ENCODE results near the gene SSBP4.

DNA sequence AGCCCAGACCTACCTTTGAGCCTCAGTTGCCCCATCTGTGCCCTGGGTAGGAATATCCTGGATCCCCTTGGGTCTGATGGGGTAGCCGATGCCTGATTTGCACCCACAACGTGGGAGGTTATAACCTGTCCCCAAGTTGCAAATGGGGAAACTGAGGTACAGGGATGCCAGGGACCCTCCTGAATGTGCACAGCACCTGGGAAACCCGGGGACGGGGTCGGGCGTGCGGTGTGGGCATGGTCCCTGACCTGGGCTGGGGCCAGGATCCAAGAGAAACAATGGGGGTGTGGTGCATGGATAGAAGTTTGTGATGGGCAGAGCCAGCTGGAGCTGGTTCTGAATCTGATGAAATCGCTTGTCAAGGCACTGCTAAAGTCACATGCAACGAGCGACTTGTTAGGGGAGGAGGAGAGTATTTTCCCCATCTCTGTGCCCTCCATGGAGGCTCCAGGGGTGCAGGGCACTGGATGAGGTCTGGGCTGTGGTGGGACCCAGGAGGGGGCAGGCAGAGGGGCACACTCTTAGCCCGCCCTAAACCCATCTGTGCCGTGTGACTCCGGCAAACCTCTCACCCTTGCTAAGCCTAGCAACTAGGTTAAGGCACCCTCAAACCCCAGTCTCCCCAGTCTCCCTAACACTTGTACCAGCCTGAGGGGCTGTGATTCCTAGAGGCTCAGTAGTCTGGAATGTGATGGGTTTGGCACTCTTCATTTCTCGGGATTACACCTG, 32.5 kb upstream of the SSBP4 start:
- no peak for TF ChIP-seq EZH2 (IDR thresholded peaks at IDR 0.05; ENCODE audit: borderline replicate concordance, insufficient read depth, low read depth, low read length, poor library complexity, severe bottlenecking)
- TF ChIP-seq, protein P1, sequence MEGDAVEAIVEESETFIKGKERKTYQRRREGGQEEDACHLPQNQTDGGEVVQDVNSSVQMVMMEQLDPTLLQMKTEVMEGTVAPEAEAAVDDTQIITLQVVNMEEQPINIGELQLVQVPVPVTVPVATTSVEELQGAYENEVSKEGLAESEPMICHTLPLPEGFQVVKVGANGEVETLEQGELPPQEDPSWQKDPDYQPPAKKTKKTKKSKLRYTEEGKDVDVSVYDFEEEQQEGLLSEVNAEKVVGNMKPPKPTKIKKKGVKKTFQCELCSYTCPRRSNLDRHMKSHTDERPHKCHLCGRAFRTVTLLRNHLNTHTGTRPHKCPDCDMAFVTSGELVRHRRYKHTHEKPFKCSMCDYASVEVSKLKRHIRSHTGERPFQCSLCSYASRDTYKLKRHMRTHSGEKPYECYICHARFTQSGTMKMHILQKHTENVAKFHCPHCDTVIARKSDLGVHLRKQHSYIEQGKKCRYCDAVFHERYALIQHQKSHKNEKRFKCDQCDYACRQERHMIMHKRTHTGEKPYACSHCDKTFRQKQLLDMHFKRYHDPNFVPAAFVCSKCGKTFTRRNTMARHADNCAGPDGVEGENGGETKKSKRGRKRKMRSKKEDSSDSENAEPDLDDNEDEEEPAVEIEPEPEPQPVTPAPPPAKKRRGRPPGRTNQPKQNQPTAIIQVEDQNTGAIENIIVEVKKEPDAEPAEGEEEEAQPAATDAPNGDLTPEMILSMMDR (IDR thresholded peaks at IDR 0.05): no peak
